GM19324 (cell line): ENCODE results near the gene LEKR1.
"Not testable (repeated sequence)": the region's sequence is repeated elsewhere in the genome, so short reads cannot be mapped to it uniquely, and the experiment has no call there.

Experiments
- ATAC-seq: cut with Tn5 transposase; IDR thresholded peaks from one replicate; pipeline ENCODE4 v1.9.1; 2021; ENCODE audit warnings: mild to moderate bottlenecking, moderate library complexity; ENCODE audit not compliant: unreplicated experiment, low FRiP score

The LEKR1 gene

GRCh38 chr3:156966349-156966748 lies 140.2 kb downstream of the LEKR1 start:
- ATAC-seq: not testable (repeated sequence)

DNA sequence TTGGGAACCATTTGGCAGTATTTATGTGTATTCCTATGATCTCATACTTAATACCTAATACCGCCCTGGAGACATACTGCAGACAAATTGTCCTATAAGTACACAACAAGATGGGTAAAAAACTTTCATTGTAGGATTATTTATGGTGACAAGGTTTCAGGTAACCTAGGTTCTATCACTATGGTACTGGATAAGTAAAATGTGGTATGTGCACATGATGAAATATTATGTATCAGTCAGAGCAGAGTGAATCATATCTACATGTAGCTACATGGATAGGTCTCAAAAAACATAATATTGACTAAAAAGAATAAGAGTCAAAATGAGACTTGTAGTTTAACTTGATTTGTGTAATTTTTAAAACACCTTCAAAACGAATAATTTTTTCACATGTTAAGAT lies 147.8 kb downstream of the LEKR1 start:
- no peak for ATAC-seq

- no peak for ATAC-seq
Observed at GRCh38 chr3:156974931-156975330, 148.8 kb downstream of the LEKR1 start.

- no peak for ATAC-seq
Observed at GRCh38 chr3:156975721-156976120, 149.6 kb downstream of the LEKR1 start.

GRCh38 chr3:156976933-156977332 lies 150.8 kb downstream of the LEKR1 start:
- no peak for ATAC-seq

DNA sequence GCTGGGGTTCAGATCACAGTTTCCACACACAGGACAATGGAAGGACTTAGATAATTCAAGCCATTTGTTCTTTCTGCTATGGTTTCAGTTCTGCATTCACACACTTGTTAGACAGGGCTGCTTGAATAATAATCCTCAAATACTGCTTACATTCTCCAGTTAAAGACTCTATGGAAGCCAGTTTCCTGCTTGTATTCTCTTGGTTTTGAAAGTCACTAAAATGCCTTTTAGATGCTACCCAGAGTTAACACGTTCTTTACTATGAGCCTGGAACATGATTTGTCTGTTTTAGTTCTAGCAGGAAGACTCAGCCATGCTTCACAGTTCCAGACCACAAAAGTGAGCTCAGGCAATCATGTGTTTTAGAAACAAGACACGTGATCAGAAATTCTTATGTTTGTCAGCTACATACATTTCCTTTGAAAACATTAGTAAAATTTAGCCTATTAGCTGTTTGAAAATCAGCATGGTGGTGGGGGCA lies 152.4 kb downstream of the LEKR1 start:
- ATAC-seq: peak; percentile 88

- no peak for ATAC-seq
Observed at GRCh38 chr3:156981005-156981404, 154.9 kb downstream of the LEKR1 start.

GRCh38 chr3:156983559-156983958 lies 157.4 kb downstream of the LEKR1 start:
- no peak for ATAC-seq

- no peak for ATAC-seq
Observed at GRCh38 chr3:156985711-156986110, 159.6 kb downstream of the LEKR1 start.

- ATAC-seq: no peak
Observed at GRCh38 chr3:156987946-156988345, 161.8 kb downstream of the LEKR1 start.

DNA sequence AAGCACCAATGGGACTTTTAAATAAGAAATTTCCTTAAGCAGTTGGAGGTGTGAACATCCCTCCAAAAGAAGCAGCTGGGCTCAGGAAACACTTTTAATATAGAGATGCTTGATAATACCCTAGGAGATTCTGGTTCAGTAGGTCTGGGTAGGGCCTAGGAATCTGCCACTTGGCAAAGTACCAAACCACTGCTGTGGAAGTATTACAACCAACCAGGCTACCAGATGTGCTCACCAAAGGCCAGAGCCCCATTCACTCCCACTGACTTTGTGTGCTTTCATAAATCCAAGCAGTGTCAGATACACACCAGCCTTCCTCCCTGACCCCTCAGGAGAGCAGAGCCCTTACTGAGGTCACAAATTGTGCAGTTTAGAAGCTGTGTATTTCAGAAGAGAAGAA lies 171.2 kb downstream of the LEKR1 start:
- no peak for ATAC-seq

DNA sequence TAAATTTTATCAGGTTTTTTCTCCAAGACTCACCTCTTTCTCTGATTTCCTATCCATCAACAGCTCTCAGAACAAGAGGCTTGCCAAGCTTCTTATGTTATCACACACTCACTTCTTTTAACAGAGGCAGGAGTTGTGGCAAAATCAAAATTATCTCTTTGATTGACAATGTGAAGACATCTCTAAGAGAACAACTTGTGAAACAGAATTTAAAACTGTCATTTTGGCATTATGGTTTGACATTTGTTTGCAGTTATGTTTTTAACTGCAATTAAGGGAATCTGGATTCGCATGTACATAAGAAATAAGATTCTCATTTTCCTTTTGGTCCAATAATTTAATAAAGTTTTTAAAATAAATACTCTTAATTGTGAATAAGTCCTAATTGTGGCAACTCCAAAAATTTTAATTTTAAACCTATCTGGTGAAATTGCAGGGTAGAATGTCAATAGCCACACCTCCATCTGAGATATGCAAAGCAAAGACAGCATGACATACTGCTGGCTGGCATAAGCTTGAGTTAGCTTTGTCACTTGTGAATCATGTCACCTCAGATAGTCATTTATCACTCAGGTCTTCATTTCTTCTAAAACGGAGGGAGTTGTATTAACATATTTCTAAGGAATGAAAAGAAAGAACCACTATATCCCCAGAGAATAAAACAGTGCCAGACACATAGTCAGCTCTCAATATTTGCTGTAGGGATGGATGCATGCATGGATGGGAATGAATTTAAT lies 175.2 kb downstream of the LEKR1 start:
- no peak for ATAC-seq

- no peak for ATAC-seq
Observed at GRCh38 chr3:157021679-157022078, 195.5 kb downstream of the LEKR1 start.

DNA sequence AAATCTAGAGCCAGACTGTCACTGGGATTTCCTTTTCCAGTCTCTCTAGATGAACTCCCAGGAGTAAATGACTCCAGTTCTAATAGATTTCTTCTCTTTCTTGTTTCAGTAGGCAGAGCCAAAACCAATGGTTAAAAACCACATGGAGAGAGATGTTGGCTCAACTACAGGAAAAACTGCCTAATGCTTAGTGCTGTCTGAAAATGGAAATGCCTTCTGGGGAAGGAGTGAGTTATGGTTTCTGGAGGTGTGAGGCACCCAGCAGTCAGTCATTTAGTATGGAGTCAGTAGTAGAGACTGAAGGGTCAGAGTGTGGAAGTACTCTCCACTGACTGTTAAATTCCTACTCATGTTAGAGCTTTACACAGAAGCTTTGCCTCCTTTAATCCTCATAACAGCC lies 197.1 kb downstream of the LEKR1 start:
- ATAC-seq: no peak

DNA sequence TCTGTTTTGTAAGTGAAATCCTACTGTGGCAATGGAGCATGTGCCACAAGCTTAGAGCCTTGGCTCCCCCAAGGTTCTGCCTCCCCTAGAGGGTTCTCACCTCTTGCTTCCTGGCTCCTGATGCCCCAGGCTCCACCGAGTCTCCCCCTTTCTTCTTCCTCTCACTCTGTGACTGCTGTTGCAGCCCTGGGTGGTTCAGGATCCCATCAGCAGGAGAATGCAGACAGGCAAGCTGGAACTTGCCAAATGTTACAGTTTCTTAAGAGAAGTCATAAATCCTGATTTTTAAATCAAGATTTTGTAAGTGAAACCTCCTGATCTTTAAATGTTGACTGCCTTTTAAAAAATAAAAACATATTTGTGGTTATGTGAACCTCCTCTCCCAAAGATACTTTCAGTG lies 199.9 kb downstream of the LEKR1 start:
- ATAC-seq: no peak

- ATAC-seq: no peak
Observed at GRCh38 chr3:157027861-157028745, 201.9 kb downstream of the LEKR1 start.

DNA sequence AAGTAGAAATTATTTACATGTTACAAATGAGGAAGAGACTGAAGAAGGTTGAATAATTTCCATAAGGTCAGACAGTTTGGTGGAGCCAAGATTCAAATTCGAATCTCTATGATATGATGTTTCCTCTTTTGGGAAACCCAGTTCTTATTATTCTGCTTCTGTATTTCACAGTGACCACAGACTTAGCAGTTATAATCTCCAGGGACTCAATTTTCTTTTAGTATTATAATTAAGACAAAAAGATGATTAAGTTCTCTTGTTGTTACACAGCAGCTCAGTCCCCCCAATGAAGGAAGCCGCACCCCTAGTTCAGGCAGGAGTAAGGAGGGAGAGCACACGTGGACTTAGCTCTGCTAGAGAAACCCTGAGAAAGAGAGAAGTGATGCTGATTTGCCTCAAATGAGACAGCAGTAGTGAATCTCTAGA lies 203.2 kb downstream of the LEKR1 start:
- peak; percentile 60 for ATAC-seq

GRCh38 chr3:157030712-157031111 lies 204.6 kb downstream of the LEKR1 start:
- ATAC-seq: no peak

GRCh38 chr3:157033001-157033400 lies 206.8 kb downstream of the LEKR1 start:
- ATAC-seq: no peak

- ATAC-seq: no peak
Observed at GRCh38 chr3:157040456-157040855, 214.3 kb downstream of the LEKR1 start.

DNA sequence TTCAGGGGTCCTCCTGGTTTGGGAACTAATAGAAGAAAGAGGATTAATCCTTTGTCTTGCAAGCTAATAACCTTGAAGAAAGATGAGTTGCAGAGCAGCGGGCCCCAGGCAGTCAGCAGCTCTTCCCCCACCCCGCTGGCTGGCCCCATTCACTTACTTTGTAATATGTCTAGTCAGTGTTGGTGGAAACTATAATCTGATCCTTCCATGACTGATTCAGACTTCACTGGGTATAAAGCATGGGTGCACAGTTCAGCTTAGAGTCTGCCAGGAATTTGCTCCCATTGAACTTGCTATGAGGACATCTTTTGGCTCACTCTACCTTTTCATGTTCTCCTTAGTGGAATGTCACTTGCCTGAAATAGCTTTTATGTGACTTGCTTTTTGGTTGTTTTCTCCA lies 216.1 kb downstream of the LEKR1 start:
- ATAC-seq: no peak

- no peak for ATAC-seq
Observed at GRCh38 chr3:157043771-157044170, 217.6 kb downstream of the LEKR1 start.
